SIG-M5 (cell line): ENCODE results near the gene OR2AG2.
"Not testable (repeated sequence)": the region's sequence is repeated elsewhere in the genome, so short reads cannot be mapped to it uniquely, and the experiment has no call there.

Experiments
- DNase-seq: peaks from one replicate; lab custom pipeline; 2025; lab: John Stamatoyannopoulos, UW

OR2AG2 gene

GRCh38 chr11:6771926-6772893, at the start of gene OR2AG2:
Gene OR2AG2, minus strand, starts transcription at chr11:6771976. Its CDS starts 3,019 bp downstream, at chr11:6768957.
- peak; percentile 36 for DNase-seq

- DNase-seq, result no peak
Measured at GRCh38 chr11:6818967-6819366, 47.2 kb upstream of the OR2AG2 start.

GRCh38 chr11:6817694-6818093, 45.9 kb upstream of the OR2AG2 start:
- no peak for DNase-seq

GRCh38 chr11:6813656-6814055, 41.9 kb upstream of the OR2AG2 start:
- no peak for DNase-seq

- peak; percentile 2 for DNase-seq
Measured at GRCh38 chr11:6812390-6813005, 40.7 kb upstream of the OR2AG2 start.

- DNase-seq, result not testable (repeated sequence)
Measured at GRCh38 chr11:6801075-6801474, 29.3 kb upstream of the OR2AG2 start.

GRCh38 chr11:6799402-6799801, 27.6 kb upstream of the OR2AG2 start, which contains the start of gene OR6A2:
Gene OR6A2, minus strand, starts transcription at chr11:6799689. Its CDS starts 3,981 bp downstream, at chr11:6795708.
- DNase-seq, result no peak

- no peak for DNase-seq
Measured at GRCh38 chr11:6794639-6795038, 22.9 kb upstream of the OR2AG2 start.

GRCh38 chr11:6790546-6790945, 18.8 kb upstream of the OR2AG2 start:
- no peak for DNase-seq

GRCh38 chr11:6782720-6783119, 10.9 kb upstream of the OR2AG2 start, which contains the start of gene OR2AG1:
Gene OR2AG1, plus strand, starts transcription at chr11:6783020. Its CDS starts 2,018 bp downstream, at chr11:6785038.
- no peak for DNase-seq

- no peak for DNase-seq
Measured at GRCh38 chr11:6780829-6781228, 9.1 kb upstream of the OR2AG2 start.

GRCh38 chr11:6778518-6778917, 6.7 kb upstream of the OR2AG2 start:
- no peak for DNase-seq

GRCh38 chr11:6757373-6757967, 14.3 kb downstream of the OR2AG2 start:
- DNase-seq, result no peak

GRCh38 chr11:6755953-6756347, 15.8 kb downstream of the OR2AG2 start:
- no peak for DNase-seq

- DNase-seq, result no peak
Measured at GRCh38 chr11:6755303-6755952, 16.3 kb downstream of the OR2AG2 start.

GRCh38 chr11:6747097-6747668, 24.6 kb downstream of the OR2AG2 start:
- no peak for DNase-seq

- no peak for DNase-seq
Measured at GRCh38 chr11:6746626-6747025, 25.1 kb downstream of the OR2AG2 start.

- no peak for DNase-seq
Measured at GRCh38 chr11:6746086-6746618, 25.6 kb downstream of the OR2AG2 start.

- no peak for DNase-seq
Measured at GRCh38 chr11:6745465-6746015, 26.2 kb downstream of the OR2AG2 start.

GRCh38 chr11:6745018-6745417, 26.8 kb downstream of the OR2AG2 start:
- DNase-seq, result no peak

GRCh38 chr11:6742260-6742659, 29.5 kb downstream of the OR2AG2 start:
- DNase-seq, result no peak
